GM12873 (cell line): ENCODE data around the gene VPS54.

Source experiments
- CTCF ChIP-seq: IDR thresholded peaks from 2 replicates; pipeline ENCODE4 v1.5.1; 2012; ENCODE audit warnings: low read depth, mild to moderate bottlenecking, moderate library complexity, low read length, control low read depth; ENCODE audit not compliant: insufficient read depth; ENCODE audit errors: missing control alignments

VPS54 gene

GRCh38 chr2:63861220-63861822 is 157.9 kb downstream of the VPS54 start:
- TF ChIP-seq CTCF: peak; percentile 59

GRCh38 chr2:63858291-63858690 is 160.9 kb downstream of the VPS54 start:
- no peak for TF ChIP-seq CTCF

GRCh38 chr2:63856303-63856603 is 163.0 kb downstream of the VPS54 start:
- no peak for TF ChIP-seq CTCF

- TF ChIP-seq CTCF: no peak
Observed at GRCh38 chr2:63855418-63856302, 163.6 kb downstream of the VPS54 start.

- no peak for TF ChIP-seq CTCF
Observed at GRCh38 chr2:63853527-63854310, 165.5 kb downstream of the VPS54 start.

GRCh38 chr2:63851691-63852311 is 167.4 kb downstream of the VPS54 start:
- no peak for TF ChIP-seq CTCF

- no peak for TF ChIP-seq CTCF
Observed at GRCh38 chr2:63850649-63851048, 168.6 kb downstream of the VPS54 start.
